ENCODE measurements around the gene CLCNKA. TPM values are rescaled to one million over a fixed set of nuclear protein-coding genes. Genes with fewer than 3 reads are reported as not detected.

The CLCNKA gene
- not detected for total RNA-seq
- not detected for polyA plus RNA-seq

- no peak within 1 kb of the TSS for H3K4me3 ChIP-seq (ENCODE audit: low read depth in 1 of 3, low read length in 3 of 3)
- 75% methylated on average over 6 of the region's 6 CpGs for WGBS
- no peaks in the 10 kb centered on the region for H3K36me3 ChIP-seq (ENCODE audit: control insufficient read depth in 4 of 4, insufficient read depth in 3 of 4, low read depth in 1 of 4, low read length in 3 of 4)
- no peak for DNase-seq (ENCODE audit: low spot score)
- TF ChIP-seq MAX (IDR thresholded peaks at IDR 0.05), result no peak
- no peak for TF ChIP-seq JUND (IDR thresholded peaks at IDR 0.05)
- no peak for TF ChIP-seq NR2F2 (IDR thresholded peaks at IDR 0.05)
- TF ChIP-seq REST (IDR thresholded peaks at IDR 0.05), result no peak
- no peak for TF ChIP-seq EGR1 (IDR thresholded peaks at IDR 0.05; ENCODE audit: low read depth in 2 of 2)
- no peak for TF ChIP-seq FOXA2 (IDR thresholded peaks at IDR 0.05)
- no peak for TF ChIP-seq HNF4A (conservative IDR thresholded peaks at IDR 0.05)
- no peak for TF ChIP-seq TAF1 (conservative IDR thresholded peaks at IDR 0.05)
- TF ChIP-seq HNF4G (IDR thresholded peaks at IDR 0.05), result no peak
- TF ChIP-seq GABPA (IDR thresholded peaks at IDR 0.05 in 1 of 2, conservative IDR thresholded peaks at IDR 0.05 in 1 of 2), result no peak
- no peak for TF ChIP-seq RAD21 (IDR thresholded peaks at IDR 0.05)
- no peak for TF ChIP-seq SP1 (IDR thresholded peaks at IDR 0.05)
- peaks cover 3 to 25% (median 22%) of the 10 kb centered on the region in 4 donors for H3K4me1 ChIP-seq (ENCODE audit: control insufficient read depth in 4 of 4, insufficient read depth in 4 of 4, low read length in 3 of 4)
- H3K9me3 ChIP-seq (ENCODE audit: control insufficient read depth in 4 of 4, low read length in 3 of 4), result no peaks in the 10 kb centered on the region
- H3K27ac ChIP-seq (ENCODE audit: low read depth in 1 of 2, low read length in 2 of 2), result peak within 1 kb of the TSS; percentile 39 to 64
- H3K9ac ChIP-seq (ENCODE audit: low read depth in 1 of 2, low read length in 2 of 2), result no peak within 1 kb of the TSS
- no peaks in the 10 kb centered on the region for H3K27me3 ChIP-seq (ENCODE audit: control insufficient read depth in 4 of 4, insufficient read depth in 4 of 4, low read length in 3 of 4)
Observed at GRCh38 chr1:16021681-16022080, at the start of gene CLCNKA. Gene CLCNKA (plus strand): TSS chr1:16022036. CDS start chr1:16022620, 584 bp downstream.

GRCh38 chr1:15972409-15972808 lies 49.4 kb upstream of the CLCNKA start:
- no peak for TF ChIP-seq JUND (IDR thresholded peaks at IDR 0.05)
- TF ChIP-seq HNF4A (conservative IDR thresholded peaks at IDR 0.05), result no peak
- TF ChIP-seq NR2F2 (IDR thresholded peaks at IDR 0.05), result no peak
- no peak for TF ChIP-seq CTCF (IDR thresholded peaks at IDR 0.05; ENCODE audit: low read depth, low read length, missing input control)
- TF ChIP-seq RXRA (IDR thresholded peaks at IDR 0.05), result no peak
- peaks cover 0 to 11% (median 10%) of the 10 kb centered on the region in 4 donors for H3K4me1 ChIP-seq (ENCODE audit: control insufficient read depth in 4 of 4, insufficient read depth in 4 of 4, low read length in 3 of 4)
- H3K4me3 ChIP-seq (ENCODE audit: low read depth in 1 of 3, low read length in 3 of 3), result no peak overlapping the region
- WGBS, result 95% methylated on average over 1 of the region's 1 CpG
- no peaks in the 10 kb centered on the region for H3K27me3 ChIP-seq (ENCODE audit: control insufficient read depth in 4 of 4, insufficient read depth in 4 of 4, low read length in 3 of 4)
- peaks cover 9 to 15% (median 13%) of the 10 kb centered on the region in 4 donors for H3K36me3 ChIP-seq (ENCODE audit: control insufficient read depth in 4 of 4, insufficient read depth in 3 of 4, low read depth in 1 of 4, low read length in 3 of 4)
- H3K9ac ChIP-seq (ENCODE audit: low read depth in 1 of 2, low read length in 2 of 2), result no peak overlapping the region
- no peak overlapping the region for H3K27ac ChIP-seq (ENCODE audit: low read depth in 1 of 2, low read length in 2 of 2)
- no peak for DNase-seq (ENCODE audit: low spot score)
- no peaks in the 10 kb centered on the region for H3K9me3 ChIP-seq (ENCODE audit: control insufficient read depth in 4 of 4, low read length in 3 of 4)
